CD4-positive, alpha-beta T cell treated with Interleukin-17A for 1 hour (primary cell): ENCODE measurements around the gene RBM34.
"Not testable (repeated sequence)": the region's sequence is repeated elsewhere in the genome, so short reads cannot be mapped to it uniquely, and the experiment has no call there.

Source experiments
- DNase-seq: peaks from one replicate; pipeline ENCODE4 v3.0.0-alpha.2; 2020

Gene RBM34, protein sequence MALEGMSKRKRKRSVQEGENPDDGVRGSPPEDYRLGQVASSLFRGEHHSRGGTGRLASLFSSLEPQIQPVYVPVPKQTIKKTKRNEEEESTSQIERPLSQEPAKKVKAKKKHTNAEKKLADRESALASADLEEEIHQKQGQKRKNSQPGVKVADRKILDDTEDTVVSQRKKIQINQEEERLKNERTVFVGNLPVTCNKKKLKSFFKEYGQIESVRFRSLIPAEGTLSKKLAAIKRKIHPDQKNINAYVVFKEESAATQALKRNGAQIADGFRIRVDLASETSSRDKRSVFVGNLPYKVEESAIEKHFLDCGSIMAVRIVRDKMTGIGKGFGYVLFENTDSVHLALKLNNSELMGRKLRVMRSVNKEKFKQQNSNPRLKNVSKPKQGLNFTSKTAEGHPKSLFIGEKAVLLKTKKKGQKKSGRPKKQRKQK

DNA sequence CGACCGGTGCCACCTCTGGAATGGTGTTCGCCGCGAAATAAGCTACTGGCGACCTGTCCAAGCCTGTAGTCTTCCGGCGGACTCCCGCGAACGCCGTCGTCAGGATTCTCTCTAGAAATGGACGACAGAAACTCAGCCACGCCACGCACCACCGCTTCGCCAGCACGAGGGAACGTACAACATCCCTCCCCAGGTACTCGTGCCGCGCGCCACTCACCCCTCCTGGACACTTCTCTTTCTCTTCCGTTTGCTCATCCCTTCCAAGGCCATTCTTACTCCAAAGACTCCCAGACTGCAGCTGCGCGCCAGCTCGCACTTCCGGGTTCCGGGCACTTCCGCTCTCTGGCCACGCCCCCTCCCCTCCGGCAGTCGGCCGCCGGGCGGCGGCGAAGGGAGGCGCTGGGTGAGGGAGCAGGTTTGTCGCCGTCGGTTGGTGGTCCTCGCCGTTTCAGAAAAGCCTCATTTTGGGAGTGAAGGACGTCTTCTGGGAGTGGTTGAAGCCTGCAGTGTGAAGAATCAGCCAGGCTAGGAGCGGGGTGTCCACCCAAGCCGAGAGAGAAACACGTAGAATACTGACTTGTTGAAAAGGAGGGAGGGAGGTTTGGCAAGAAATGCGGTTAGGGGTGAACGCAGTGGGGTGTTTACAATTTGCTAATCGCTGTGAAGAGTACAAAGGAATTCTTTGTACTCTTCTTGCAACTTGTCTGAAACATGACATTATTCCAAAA, at the start of gene RBM34:
Gene RBM34 (minus strand): TSS at position 294 of the 728 bp plus-strand sequence. CDS start 24 bp downstream, at position 270.
- peak; percentile 92 for DNase-seq

DNA sequence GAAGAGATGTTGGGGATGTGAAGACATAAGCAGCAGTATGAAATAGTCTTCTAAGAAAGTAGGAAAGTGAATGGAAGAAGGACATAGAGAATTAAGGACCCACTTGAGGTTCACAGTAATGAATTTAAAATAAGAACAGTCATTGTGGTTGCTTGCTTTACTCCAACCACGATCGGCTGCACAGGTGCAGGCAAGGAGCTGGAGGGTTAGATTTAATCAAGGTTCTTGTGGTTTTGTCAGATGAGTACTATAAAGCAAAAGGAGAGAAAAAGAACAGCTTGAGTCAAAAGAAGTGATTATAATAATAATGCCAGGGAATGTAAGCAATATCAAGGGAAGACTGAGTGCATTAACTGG, 46.1 kb upstream of the RBM34 start:
- peak; percentile 60 for DNase-seq

DNA sequence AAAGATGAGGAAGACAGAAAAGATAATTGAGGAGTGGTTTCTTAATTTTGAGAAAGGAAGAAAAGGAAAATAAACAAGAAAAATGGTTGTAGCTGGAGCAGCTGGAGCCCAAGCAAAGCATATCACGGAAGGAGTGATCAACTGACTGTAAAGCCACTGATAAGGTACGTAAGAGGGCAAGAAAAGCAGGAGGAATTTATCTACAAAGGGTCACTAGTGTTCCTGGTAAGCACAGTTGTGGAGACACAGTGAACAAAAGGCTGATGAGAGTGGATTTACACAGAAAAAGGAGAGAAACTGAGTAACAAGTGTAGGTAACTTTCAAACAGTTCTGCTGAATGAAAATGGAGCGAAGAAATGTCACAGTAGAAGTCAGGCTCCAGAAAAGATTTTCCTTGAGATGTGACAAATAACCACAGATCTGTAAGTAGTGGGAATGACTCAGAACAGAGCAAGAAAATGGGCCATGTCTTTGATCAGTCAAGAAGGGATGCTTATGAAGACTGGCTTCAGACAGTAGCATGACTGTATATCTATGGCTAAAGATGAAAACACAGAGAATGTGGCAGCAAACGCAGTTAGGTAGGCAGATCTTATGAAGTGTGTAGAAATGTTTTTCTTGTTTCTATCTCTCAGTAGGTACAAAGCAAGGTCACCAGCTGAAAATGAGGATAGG, 45.6 kb upstream of the RBM34 start:
- DNase-seq, result peak; percentile 28

DNA sequence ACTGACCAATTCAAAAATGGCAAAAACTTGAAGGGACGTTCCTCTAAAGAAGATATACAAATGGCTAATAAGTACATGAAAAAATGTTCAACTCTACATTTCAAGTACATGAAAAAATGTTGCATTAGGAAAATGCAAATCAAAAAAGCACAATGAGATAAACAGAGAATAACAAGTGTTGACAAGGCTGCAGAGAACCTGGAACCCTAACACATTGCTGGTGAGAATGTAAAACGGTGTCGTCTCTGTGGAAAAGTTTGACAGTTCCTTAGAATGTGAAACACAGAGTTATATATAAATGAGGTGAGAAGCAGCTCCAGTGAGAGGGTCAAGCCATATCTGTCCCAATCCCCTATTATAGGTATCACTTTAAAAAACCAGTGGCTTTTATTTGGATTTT, 44.6 kb upstream of the RBM34 start:
- DNase-seq, result no peak

DNA sequence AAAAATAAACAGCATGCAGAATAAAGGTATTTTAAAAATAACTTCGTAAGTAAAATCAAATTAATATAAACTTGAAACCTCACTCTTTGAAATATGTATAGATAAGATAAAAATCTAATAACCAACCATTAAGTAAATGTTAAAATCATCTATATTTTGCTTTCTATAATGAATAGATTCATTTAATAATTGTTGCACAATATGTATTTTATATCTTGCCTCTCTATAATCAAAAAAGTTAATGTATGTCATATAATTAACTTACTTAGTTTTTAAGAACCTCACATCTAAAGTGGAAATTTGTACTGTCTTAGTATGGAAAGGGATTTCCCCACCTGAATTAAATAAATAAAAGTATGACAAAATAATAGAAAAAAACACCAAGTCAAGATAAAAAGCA, 42.4 kb upstream of the RBM34 start:
- no peak for DNase-seq

DNA sequence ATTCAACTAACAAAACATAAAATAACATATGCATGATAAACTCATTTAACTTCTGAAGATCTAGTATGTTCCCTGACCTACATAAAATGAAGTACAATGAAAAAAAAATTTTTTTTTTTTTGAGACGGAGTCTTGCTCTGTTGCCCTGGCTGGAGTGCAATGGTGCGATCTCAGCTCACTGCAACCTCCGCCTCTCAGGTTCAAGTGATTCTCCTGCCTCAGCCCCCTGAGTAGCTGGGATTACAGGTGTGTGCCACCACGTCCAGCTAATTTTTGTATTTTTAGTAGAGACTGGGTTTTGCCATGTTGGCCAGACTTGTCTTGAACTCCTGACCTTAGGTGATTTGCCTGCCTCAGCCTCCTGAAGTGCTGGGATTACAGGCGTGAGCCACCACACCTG, 41.4 kb upstream of the RBM34 start:
- not testable (repeated sequence) for DNase-seq

DNA sequence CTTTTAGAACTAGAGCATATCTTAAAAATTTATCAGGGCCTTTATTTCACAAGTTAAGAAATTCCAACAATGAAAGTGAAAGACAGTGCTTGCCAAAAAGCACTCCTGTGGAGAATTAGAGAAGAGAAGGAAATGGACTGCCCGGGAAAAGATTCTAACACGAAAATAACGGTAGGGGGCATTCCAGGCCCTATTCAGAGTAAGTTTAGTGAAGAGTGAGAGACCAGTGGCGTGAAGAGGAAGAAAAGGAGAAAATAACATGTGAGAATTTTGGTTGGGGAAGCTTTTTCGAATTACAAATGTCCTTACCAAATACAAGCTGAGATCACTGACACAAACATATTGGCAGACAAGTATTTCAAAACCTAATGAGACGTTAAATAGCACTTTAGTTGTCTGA, 38.4 kb upstream of the RBM34 start:
- no peak for DNase-seq

DNA sequence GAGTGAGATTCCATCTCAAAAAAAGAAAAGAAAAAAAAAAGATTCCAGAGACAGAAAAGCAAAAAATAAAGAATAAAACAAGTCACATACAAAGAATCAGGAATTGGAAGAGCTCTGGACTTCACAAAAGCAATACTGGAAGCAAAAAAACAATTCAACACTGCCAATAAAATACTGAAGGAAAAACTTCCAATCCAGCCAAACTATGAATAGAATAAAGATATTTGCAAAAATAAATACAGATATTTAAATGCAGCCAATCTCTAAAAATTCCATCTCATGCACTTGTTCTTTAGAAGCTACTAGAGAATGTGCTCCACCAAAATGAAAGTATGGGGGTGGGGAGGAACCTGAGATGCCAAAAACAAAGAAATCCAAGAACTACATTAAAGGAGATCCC, 29.4 kb upstream of the RBM34 start:
- DNase-seq, result no peak

DNA sequence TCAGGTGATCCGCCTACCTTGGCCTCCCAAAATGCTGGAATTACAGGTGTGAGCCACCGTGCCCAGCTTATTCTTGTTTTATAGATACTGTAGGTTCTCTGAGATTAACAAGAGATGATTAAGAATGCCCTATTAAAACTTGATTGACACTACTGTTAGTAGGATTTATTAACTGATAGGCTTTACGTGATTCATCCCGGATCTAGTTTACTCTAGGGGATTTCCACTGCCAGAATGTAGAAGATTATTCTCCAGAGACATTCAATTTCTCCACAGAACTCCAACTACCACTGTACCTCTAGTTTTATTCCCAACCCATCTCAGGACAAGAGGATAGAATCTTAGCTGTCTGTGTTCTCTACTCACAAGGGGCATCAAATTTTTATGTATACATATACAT, 26.3 kb upstream of the RBM34 start:
- no peak for DNase-seq

DNA sequence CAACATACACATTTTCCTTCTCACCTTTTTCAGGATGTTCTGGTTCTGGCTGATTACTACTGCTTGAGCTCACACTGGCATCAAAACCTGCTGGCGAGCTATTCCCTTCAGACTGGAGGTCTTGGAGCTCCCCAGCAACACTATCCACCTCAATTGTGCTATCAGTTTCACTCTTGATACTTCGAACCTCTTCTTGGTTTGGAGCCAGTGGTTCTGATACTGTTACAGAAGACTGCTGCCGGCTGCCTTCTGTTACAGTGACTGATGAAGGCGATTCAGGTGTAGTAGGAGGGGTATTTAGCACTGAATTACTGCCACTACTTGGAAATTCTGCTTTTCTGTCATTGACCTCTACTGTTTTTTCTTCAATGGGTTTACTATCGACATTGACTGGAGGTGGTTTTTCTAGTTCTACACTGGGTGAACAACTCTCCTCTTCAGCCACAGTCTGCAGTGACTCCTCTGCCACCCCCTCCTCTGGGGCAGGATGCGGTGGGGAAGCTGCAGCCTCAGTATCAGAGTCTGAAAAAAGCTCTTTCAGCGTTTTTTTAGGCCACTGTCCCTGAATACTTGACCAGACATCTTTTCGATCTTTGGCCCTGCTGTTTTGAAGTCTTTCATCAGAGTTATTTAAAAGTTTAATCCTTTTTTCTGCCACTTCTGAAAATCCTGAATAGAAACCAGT, 20.7 kb upstream of the RBM34 start:
- no peak for DNase-seq

DNA sequence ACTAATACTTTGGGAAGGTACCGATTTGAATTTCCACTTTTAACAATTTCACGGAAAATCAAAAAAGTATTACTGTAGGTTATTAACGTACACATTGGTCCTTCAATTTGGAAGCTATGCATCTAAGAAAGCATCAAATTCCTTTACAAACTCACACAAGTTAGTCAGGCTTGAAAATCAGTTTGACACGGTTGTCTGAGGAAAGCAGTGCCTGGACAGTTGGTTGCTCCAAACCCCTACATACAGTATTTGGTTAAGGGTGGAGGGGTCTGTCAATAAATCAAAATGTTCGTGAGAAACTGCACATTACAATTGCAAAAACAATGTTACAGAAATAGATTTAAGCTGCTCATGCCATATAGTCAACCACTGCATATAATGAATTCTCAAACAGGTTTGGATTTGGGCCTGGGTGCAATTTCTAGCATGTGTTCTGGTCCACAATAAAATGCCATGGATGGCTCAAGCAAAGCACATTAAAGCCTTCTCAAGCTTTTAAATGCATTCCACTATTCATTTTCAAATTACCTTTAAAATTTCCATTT, 19.9 kb upstream of the RBM34 start:
- DNase-seq, result no peak

DNA sequence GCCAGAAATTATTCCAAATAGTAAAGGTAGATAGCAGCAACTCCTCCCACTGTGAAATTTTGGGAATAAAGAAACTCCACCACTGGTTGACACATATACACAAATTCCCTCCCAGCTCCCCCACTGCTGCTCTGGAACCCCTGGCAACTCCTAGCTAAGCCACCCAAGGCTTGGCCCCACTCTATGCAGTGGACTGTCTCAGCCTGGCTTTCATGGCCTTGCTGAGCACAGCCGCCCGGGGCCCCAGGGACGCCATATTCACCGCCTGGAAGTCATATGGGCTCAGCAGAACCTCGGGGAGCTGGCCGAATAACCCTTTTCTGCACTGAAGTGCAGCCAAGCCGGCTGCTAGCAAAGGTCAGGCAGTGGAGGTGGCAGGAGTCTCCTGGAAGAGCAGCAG, 15.4 kb upstream of the RBM34 start:
- no peak for DNase-seq

DNA sequence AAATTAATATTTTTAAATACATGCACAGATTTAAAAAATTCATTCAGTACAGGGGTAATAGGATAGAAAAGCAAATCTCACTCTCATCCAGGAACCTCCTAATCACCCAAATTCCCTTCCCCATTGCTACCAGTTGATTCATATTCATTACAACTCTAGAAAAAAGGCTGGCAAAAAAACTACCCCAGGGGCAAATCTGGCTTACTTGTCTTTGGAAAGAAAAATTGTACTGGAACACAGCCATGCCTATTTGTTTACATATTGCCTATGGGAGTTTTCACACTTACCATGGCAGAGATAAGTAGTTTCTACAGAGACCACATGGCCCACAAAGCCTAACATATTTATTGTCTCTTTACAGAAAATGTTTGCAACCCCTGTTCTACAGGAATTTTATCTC, 8.9 kb upstream of the RBM34 start:
- no peak for DNase-seq

DNA sequence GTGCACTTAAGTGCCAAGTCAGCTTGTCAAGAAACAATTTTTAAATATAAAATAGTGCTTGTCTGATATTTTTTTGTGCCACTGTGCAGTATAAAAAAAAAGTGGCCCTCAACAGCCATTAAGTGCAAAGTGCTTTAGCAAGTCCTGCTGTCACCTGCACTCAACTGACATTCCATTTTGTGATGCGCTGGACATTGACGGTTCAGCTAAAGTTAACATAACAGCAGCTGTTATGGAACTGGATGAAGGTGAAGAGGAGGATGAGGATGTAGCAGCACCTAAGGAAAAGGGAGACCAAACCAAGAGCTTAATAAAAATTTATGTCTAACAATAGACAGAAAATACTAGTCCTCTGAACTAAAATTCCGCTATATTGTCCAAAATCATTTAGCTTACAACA, 7.3 kb upstream of the RBM34 start:
- no peak for DNase-seq

DNA sequence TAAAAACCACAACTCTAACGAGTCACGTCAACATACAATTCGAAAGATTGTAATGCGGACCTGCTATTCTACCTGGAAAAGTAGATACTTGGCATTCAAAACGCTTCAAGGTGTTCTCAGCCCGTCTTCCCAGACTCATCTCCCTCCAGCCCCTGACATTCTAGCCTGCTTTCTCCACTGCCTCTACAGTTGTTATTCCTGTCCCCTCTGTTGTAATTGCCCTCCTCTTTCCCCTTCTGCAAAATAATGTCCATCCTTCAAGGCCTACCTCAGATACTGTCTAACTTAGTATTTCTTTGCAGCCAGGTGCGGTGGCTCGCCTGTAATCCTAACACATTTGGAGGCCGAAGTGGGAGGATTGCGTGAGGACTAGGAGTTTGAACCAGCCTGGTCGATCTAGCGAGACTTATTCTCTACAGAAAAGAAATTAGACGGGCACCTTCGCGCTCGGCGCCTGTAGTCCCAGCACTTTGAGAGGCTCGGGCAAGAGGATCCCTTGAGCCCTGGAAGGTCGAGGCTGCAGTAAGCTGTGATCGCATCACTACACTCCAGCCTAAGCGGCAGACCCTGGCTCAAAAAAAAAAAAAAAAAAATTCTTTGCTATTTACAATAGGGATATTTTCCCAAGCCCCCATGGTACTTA, 756 bp upstream of the RBM34 start:
- DNase-seq, result no peak

DNA sequence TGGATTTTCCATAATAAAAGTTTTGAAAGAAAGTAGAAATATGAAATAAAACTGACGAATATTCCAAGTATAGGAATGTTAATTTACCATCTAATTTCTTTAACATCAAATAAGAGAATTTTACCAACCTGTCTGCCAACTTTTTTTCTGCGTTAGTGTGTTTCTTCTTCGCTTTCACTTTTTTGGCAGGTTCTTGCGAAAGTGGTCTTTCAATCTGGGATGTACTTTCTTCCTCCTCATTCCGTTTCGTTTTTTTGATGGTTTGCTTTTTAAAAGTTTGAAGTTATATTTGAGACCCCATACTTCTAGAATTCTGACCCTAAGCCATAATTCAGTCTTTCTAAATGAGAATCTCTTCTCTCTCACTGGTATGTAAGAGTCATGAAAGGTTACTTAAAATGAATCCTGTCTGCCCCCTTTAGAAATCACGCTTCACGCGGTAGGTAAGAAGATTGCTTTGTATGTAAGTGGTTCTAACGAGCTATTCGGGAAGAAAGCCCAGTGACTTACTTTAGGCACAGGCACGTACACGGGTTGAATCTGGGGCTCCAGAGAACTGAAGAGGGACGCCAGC, 580 bp downstream of the RBM34 start:
- peak; percentile 67 for DNase-seq

DNA sequence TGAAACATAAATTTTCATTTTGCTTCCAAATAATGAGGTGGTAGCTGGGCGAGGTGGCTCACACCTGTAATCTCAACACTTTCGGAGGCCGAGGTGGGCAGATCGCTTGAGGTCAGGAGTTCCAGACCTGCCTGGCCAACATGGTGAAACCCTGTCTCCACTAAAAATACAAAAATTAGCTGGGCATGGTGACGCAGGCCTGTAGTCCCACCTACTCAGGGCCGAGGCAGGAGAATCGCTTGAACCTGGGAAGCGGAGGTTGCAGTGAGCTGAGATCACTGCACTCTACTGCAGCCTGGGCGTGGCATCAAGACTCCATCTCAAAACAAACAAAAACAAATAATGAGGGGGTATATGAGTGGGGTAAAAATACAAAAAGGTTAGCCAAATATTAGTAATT, 1.1 kb downstream of the RBM34 start:
- not testable (repeated sequence) for DNase-seq

DNA sequence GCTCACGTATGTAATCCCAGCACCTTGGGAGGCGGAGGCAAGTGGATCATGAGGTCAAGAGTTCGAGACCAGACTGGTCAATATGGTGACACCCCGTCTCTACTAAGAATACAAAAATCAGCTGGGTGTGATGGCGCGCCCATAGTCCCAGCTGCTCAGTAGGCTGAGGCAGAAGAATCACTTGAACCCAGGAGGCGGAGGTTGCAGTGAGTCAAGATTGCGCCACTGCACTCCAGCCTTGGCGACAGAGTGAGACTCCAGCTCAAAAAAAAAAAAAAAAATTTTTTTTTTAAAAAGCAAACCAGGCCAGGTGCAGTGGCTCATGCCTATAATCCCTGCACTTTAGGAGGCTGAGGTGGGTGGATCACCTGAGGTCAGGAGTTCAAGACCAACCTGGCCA, 1.8 kb downstream of the RBM34 start:
- DNase-seq, result not testable (repeated sequence)

DNA sequence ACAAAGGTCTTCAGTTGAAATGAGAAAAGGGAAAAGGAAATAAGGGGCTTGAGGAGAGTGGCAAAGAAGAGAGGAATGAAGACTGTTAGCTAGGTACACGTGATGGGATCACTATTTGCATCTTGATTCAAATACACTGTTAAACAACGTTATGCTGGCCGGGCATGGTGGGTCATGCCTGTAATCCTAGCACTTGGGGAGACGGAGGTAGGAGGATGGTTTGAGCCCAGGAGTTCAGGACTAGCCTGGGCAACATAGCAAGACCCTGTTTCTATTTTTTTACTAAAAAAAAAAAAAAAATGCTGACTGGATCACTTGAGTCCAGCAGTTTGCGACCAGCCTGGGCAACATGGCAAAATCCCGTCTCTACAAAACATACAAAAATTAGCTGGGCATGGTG, 2.4 kb downstream of the RBM34 start:
- no peak for DNase-seq

DNA sequence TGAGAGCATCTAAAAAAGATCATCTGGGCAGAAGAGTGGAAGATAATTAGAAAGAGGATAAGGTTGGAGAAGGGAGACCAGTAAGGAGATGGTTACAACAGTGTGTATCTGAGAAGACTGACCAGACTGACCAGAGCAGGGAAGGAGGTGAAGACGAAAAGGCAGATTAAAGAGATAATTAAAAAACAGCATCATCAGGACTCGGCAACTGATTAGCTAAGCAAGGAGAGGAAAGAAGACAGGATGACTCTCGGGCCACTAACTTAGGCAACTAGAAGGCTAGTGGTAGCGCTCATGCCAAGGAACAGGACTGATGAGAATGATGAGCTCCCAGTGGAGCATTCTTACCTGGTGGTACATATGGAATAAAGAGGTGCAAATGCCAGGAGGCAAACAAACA, 3.9 kb downstream of the RBM34 start:
- DNase-seq, result no peak

DNA sequence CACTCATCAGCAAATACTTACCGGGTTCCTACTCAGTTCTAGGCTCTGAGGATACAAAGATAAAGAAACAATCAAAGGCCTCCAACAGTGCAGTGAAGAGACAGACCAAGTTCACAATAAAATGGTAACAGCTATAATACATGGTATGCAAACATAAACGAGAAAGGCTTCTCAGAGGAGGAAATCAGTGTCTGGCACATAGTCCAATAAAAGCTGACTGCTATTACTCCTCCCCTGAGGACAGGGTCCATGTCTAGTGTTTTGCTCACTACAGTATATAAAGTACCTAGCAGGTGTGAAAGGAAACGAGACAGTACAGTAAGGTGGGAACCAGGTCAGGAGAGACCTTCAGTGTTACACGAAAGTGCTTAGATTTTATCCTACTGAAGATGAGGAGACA, 4.3 kb downstream of the RBM34 start:
- DNase-seq, result no peak

DNA sequence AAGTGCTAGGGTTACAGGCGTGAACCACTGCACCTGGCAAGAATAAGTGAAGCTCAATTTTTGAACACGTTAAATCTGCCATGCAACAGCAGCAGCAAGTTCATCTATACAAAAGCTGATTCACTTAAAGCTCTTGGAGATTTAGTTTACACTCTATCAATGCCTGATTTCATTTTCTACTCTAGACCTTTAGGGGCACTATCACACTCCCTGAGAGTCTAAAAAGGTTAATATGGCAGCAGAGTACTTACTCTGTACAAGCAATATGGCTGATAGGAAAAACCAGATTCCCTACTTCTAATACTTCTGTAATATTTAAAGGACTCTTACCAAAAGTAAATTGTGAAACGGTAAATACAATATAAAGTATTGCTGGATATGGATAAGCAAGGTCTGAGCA, 4.8 kb downstream of the RBM34 start:
- no peak for DNase-seq
